Fibroblast of lung (primary cell): ENCODE data around the gene GPR143. TPM values are rescaled to one million over a fixed set of nuclear protein-coding genes. Genes with fewer than 3 reads are reported as not detected.

ENCODE experiments used
- DNase-seq, 2 donors: peaks; one replicate each; pipeline versions ENCODE4 v3.0.0 to v3.0.0-alpha.2; 2010; ENCODE audit warnings: low read depth in 2 of 2
- H2AFZ ChIP-seq: 2 replicates; pipeline ENCODE4 v1.5.1; 2012; ENCODE audit warnings: low read length, control low read depth, inconsistent platforms
- H3K27ac ChIP-seq: 2 replicates; pipeline ENCODE4 v1.5.1; 2011; ENCODE audit warnings: low read length, control low read depth; ENCODE audit not compliant: insufficient read depth
- H3K27me3 ChIP-seq: 2 replicates; pipeline ENCODE4 v1.5.1; 2011; ENCODE audit warnings: mild to moderate bottlenecking, low read length; ENCODE audit not compliant: control insufficient read depth, insufficient read depth
- H3K36me3 ChIP-seq: 2 replicates; pipeline ENCODE4 v1.5.1; 2011; ENCODE audit warnings: low read length; ENCODE audit not compliant: control insufficient read depth, insufficient read depth
- H3K4me1 ChIP-seq: 2 replicates; pipeline ENCODE4 v1.5.1; 2011; ENCODE audit warnings: low read length; ENCODE audit not compliant: control insufficient read depth, insufficient read depth; ENCODE audit errors: extremely low read depth
- H3K4me2 ChIP-seq: 2 replicates; pipeline ENCODE4 v1.5.1; 2011; ENCODE audit warnings: low read length, control low read depth; ENCODE audit not compliant: insufficient read depth; ENCODE audit errors: extremely low read depth
- H3K4me3 ChIP-seq, 4 experiments: fragments of 200-600 bp in 1 of 4; sonication (generic) in 1 of 4; replicated peaks in 1 of 4; 2 replicates each; pipeline ENCODE4 v1.5.1; 2011 to 2016; ENCODE audit warnings: low read length in 4 of 4, low read depth in 3 of 4, mild to moderate bottlenecking in 3 of 4, control low read depth in 2 of 4, inconsistent platforms in 1 of 4, mixed read lengths in 1 of 4; ENCODE audit not compliant: insufficient read depth in 1 of 4; ENCODE audit errors: control extremely low read depth in 1 of 4
- H3K79me2 ChIP-seq: 2 replicates; pipeline ENCODE4 v1.5.1; 2012; ENCODE audit warnings: mild to moderate bottlenecking, low read length, inconsistent platforms; ENCODE audit not compliant: control insufficient read depth, insufficient read depth
- H3K9ac ChIP-seq: 2 replicates; pipeline ENCODE4 v1.5.1; 2011; ENCODE audit warnings: mild to moderate bottlenecking, low read length, control low read depth; ENCODE audit not compliant: insufficient read depth
- H3K9me3 ChIP-seq: 2 replicates; pipeline ENCODE4 v1.5.1; 2012; ENCODE audit warnings: low read depth, low read length; ENCODE audit not compliant: control insufficient read depth, insufficient read depth
- H4K20me1 ChIP-seq: 2 replicates; pipeline ENCODE4 v1.5.1; 2011; ENCODE audit warnings: low read length; ENCODE audit not compliant: control insufficient read depth, insufficient read depth; ENCODE audit errors: extremely low read depth
- EZH2 ChIP-seq: IDR thresholded peaks from 2 replicates; pipeline ENCODE4 v1.5.1; 2012; ENCODE audit warnings: low read length, control low read depth, mild to moderate bottlenecking; ENCODE audit errors: missing control alignments
- polyA plus RNA-seq, 2 donors: library from polyadenylated mRNA; depleted of rRNA in 1 of 2; stranded (reverse) in 1 of 2; unstranded in 1 of 2; fragments of >200 nt; gene quantifications; 2 replicates each; pipeline ENCODE4 v1.2.1, GENCODE V29; 2011 to 2012; ENCODE audit warnings: missing spikeins in 1 of 2
- total RNA-seq: library from RNA; depleted of rRNA; stranded (reverse); fragments of >200 nt; gene quantifications from 2 replicates; pipeline ENCODE4 v1.2.1, GENCODE V29; 2014
- TF ChIP-seq, protein P1 (sequence below), 2 donors: IDR thresholded peaks in 1 of 2; conservative IDR thresholded peaks in 1 of 2; 1 replicate in 1 of 2; 2 replicates in 1 of 2; pipeline ENCODE4 v1.5.1; 2011 to 2012; ENCODE audit warnings: low read length in 2 of 2, control low read depth in 1 of 2, inconsistent platforms in 1 of 2, low read depth in 1 of 2, mild to moderate bottlenecking in 1 of 2

The GPR143 gene
- total and polyA plus RNA-seq, 2 donors (not counting 1 experiment from before 2014, with no cell fraction given) = 0.07 TPM; not detected in 1

DNA sequence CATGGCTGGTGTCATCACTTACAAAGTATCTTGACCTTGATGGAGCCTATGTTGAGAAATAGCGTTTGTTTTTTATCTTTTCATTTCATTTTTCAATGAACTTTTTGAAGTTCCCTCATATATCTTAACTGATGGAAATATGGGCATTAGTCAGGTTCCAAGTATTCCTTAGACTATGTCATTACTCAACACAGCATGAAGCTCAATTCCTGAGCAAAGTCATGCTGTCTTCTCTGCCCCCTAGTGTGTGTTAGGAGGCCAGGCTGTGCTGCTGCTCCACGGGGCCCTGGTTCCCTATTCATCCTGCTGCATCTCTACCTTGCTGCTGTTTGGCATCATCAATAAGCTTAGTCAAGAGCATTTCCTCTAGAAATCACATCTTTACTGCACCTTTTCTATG, 40.9 kb downstream of the GPR143 start:
- no peak overlapping the region for H3K27ac ChIP-seq
- TF ChIP-seq, protein P1, sequence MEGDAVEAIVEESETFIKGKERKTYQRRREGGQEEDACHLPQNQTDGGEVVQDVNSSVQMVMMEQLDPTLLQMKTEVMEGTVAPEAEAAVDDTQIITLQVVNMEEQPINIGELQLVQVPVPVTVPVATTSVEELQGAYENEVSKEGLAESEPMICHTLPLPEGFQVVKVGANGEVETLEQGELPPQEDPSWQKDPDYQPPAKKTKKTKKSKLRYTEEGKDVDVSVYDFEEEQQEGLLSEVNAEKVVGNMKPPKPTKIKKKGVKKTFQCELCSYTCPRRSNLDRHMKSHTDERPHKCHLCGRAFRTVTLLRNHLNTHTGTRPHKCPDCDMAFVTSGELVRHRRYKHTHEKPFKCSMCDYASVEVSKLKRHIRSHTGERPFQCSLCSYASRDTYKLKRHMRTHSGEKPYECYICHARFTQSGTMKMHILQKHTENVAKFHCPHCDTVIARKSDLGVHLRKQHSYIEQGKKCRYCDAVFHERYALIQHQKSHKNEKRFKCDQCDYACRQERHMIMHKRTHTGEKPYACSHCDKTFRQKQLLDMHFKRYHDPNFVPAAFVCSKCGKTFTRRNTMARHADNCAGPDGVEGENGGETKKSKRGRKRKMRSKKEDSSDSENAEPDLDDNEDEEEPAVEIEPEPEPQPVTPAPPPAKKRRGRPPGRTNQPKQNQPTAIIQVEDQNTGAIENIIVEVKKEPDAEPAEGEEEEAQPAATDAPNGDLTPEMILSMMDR (conservative IDR thresholded peaks at IDR 0.05 in 1 of 2, IDR thresholded peaks at IDR 0.05 in 1 of 2; ENCODE audit: low read depth in 1 of 2, low read length in 2 of 2) = no peak
- TF ChIP-seq EZH2 = no peak

DNA sequence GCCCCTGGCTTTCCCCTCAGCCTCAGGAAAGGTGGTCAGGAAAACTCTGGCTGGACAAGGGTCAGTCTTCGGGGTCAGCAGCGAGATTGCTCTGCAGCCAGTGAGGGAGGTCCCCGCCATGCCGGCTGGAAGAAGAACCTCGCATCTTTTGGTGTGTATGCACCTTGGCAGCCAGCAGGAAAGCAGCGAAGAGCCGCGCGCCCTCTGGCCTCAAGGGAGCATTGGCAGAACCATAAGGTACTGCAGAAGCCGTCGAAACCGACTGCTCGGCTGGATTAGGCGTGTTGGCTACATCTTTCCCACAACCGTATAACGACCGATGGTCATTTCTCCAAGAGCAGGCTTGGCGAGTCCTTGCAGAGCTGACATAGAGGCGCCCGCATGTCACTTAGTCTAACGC, 48.3 kb downstream of the GPR143 start:
- Histone ChIP-seq H3K4me1 (no peaks in the 10 kb centered on the region), H3K27ac (no peak overlapping the region), H3K79me2 (no peaks in the 10 kb centered on the region), H3K9ac (no peak overlapping the region), H3K9me3 (no peaks in the 10 kb centered on the region), H2AFZ (no peak overlapping the region), H4K20me1 (no peaks in the 10 kb centered on the region), H3K4me3 (no peak overlapping the region), H3K4me2 (no peak overlapping the region), H3K27me3 (no peaks in the 10 kb centered on the region), H3K36me3 (no peaks in the 10 kb centered on the region)
- TF ChIP-seq, protein P1 (conservative IDR thresholded peaks at IDR 0.05 in 1 of 2, IDR thresholded peaks at IDR 0.05 in 1 of 2; ENCODE audit: low read depth in 1 of 2, low read length in 2 of 2) = no peak
- TF ChIP-seq EZH2 = no peak
- no peak for DNase-seq

More for the DNA sequence above, 40.9 kb downstream of the GPR143 start:
- Histone ChIP-seq H2AFZ (no peak overlapping the region), H4K20me1 (no peaks in the 10 kb centered on the region), H3K79me2 (no peaks in the 10 kb centered on the region), H3K9ac (no peak overlapping the region), H3K27me3 (no peaks in the 10 kb centered on the region), H3K4me2 (no peak overlapping the region), H3K36me3 (no peaks in the 10 kb centered on the region), H3K9me3 (no peaks in the 10 kb centered on the region), H3K4me3 (no peak overlapping the region), H3K4me1 (no peaks in the 10 kb centered on the region)
- peak in 1 of 2 donors; percentile 15 for DNase-seq

DNA sequence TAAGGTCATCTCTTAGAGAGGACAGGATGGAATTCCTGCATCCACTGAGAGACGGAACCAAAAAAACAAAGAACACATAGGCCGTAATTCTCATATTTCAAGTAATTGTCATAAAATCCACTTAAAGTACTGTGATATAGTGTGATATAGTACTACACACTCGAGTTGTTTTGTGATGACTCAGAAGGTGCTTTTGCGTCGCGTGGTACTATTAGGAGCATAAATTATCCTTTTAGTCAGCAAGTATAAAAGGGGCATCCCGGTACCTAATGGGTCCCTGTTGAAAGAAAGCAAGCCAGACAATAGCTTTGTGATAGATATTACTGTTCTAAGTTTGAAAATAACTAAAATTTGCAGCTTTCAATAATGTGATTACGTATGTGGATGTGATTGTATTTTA, 55.3 kb downstream of the GPR143 start:
- Histone ChIP-seq H3K4me1 (no peaks in the 10 kb centered on the region), H3K36me3 (peaks cover 7% of the 10 kb centered on the region), H3K79me2 (no peaks in the 10 kb centered on the region), H3K9me3 (no peaks in the 10 kb centered on the region), H3K27ac (no peak overlapping the region), H3K4me2 (no peak overlapping the region), H3K4me3 (no peak overlapping the region), H3K9ac (no peak overlapping the region), H4K20me1 (no peaks in the 10 kb centered on the region), H3K27me3 (no peaks in the 10 kb centered on the region), H2AFZ (no peak overlapping the region)
- DNase-seq = peak in 1 of 2 donors; percentile 12
- no peak for TF ChIP-seq EZH2
- TF ChIP-seq, protein P1 (conservative IDR thresholded peaks at IDR 0.05 in 1 of 2, IDR thresholded peaks at IDR 0.05 in 1 of 2; ENCODE audit: low read depth in 1 of 2, low read length in 2 of 2) = no peak
